GM12891 (cell line): ENCODE data around the gene HINT2.

ENCODE experiments used
- PAX5 ChIP-seq: IDR thresholded peaks from 2 replicates; pipeline ENCODE4 v1.6.1; 2011; ENCODE audit warnings: low read length, moderate library complexity, mild to moderate bottlenecking; ENCODE audit not compliant: insufficient read depth, severe bottlenecking
- POLR2A ChIP-seq: IDR thresholded peaks from 2 replicates; pipeline ENCODE4 v1.6.1; 2011; ENCODE audit warnings: low read depth, low read length, control low read depth
- POLR2AphosphoS5 ChIP-seq: IDR thresholded peaks from 2 replicates; pipeline ENCODE4 v1.6.1; 2011; ENCODE audit warnings: low read depth, low read length, control low read depth
- SPI1 ChIP-seq: IDR thresholded peaks from 2 replicates; pipeline ENCODE4 v1.6.1; 2011; ENCODE audit warnings: low read depth, low read length, control low read depth

- TF ChIP-seq POLR2A (no peak), POLR2AphosphoS5 (no peak), PAX5 (no peak), SPI1 (no peak)
Measured at GRCh38 chr9:35858458-35858857, 43.6 kb upstream of the HINT2 start.
